B cell (primary cell): Measurements from ENCODE around the gene HLCS. TPM values are rescaled to one million over a fixed set of nuclear protein-coding genes. Genes with fewer than 3 reads are reported as not detected.

Experiments used
- ATAC-seq: fragments of 200-7000 bp; cut with Tn5 transposase; one replicate; pipeline ENCODE4 v1.10.0; 2021; ENCODE audit warnings: low read depth, mild to moderate bottlenecking, moderate number of reproducible peaks, moderate library complexity
- CTCF ChIA-PET: fragments of 350-600 bp; sonication (Branson Sonifier 250); formaldehyde crosslinking; loops from one replicate; lab custom pipeline; 2021; ENCODE audit warnings: antibody characterized with exemption, inconsistent platforms; lab: Charles Lee
- POLR2A ChIA-PET: fragments of 350-600 bp; sonication (Branson Sonifier 250); formaldehyde crosslinking; loops from one replicate; lab custom pipeline; 2021; ENCODE audit warnings: antibody characterized with exemption; lab: Charles Lee
- DNase-seq: peaks from one replicate; pipeline ENCODE4 v3.0.0; 2013
- H2AFZ ChIP-seq: 2 replicates; pipeline ENCODE4 v1.6.1; 2012; ENCODE audit warnings: mild to moderate bottlenecking, low read depth, low read length; ENCODE audit not compliant: insufficient read depth, poor library complexity, severe bottlenecking
- H3K27ac ChIP-seq, 2 donors: 1 replicate in 1 of 2; 2 replicates in 1 of 2; pipeline ENCODE4 v1.5.1; 2012 to 2013; ENCODE audit warnings: low read length in 2 of 2, mild to moderate bottlenecking in 2 of 2, moderate library complexity in 1 of 2
- H3K27me3 ChIP-seq, 4 experiments: fragments of 200-600 bp in 1 of 4; sonication (generic) in 1 of 4; replicated peaks in 1 of 4; 1 replicate in 2 of 4; 2 replicates in 2 of 4; pipeline versions ENCODE4 v1.6.1 to v1.7.0; 2013 to 2016; ENCODE audit warnings: low read length in 3 of 4, mild to moderate bottlenecking in 2 of 4, mixed read lengths in 1 of 4, moderate library complexity in 1 of 4; ENCODE audit not compliant: insufficient read depth in 4 of 4, control insufficient read depth in 3 of 4; ENCODE audit errors: control extremely low read depth in 1 of 4
- H3K36me3 ChIP-seq, 2 experiments: replicated peaks in 1 of 2; 1 replicate in 1 of 2; 2 replicates in 1 of 2; pipeline versions ENCODE4 v1.6.1 to v1.7.1; 2013; ENCODE audit warnings: low read length in 1 of 2; ENCODE audit not compliant: insufficient read depth in 2 of 2, control insufficient read depth in 1 of 2; ENCODE audit errors: control extremely low read depth in 1 of 2, extremely low read depth in 1 of 2
- H3K4me1 ChIP-seq, 2 donors: fragments of 200-600 bp in 1 of 2; sonication (generic) in 1 of 2; 1 replicate in 1 of 2; 2 replicates in 1 of 2; pipeline versions ENCODE4 v1.5.1 to v1.6.1; 2013 to 2017; ENCODE audit warnings: low read length in 2 of 2; ENCODE audit not compliant: control insufficient read depth in 2 of 2, insufficient read depth in 2 of 2
- H3K4me2 ChIP-seq: replicated peaks from 2 replicates; pipeline ENCODE3; 2012; ENCODE audit warnings: mild to moderate bottlenecking, low read depth, low read length; ENCODE audit not compliant: poor library complexity, severe bottlenecking
- H3K4me3 ChIP-seq, 5 experiments: fragments of 200-600 bp in 1 of 5; sonication (generic) in 1 of 5; 1 replicate in 3 of 5; 2 replicates in 2 of 5; pipeline versions ENCODE4 v1.5.1 to v1.7.0; 2011 to 2016; ENCODE audit warnings: low read length in 4 of 5, mild to moderate bottlenecking in 4 of 5, low read depth in 2 of 5, control low read depth in 1 of 5, moderate library complexity in 1 of 5; ENCODE audit not compliant: insufficient read depth in 1 of 5; ENCODE audit errors: control extremely low read depth in 1 of 5, extremely low read depth in 1 of 5
- H3K79me2 ChIP-seq: fragments of 200-600 bp; sonication (generic); one replicate; pipeline ENCODE4 v1.6.0; 2016; ENCODE audit warnings: low read length; ENCODE audit not compliant: control insufficient read depth, insufficient read depth
- H3K9ac ChIP-seq: fragments of 200-600 bp; sonication (generic); 2 replicates; pipeline ENCODE4 v1.6.1; 2017; ENCODE audit warnings: mild to moderate bottlenecking, low read length, moderate library complexity
- H3K9me3 ChIP-seq, 3 donors: one replicate each; pipeline versions ENCODE4 v1.6.1 to v1.7.1; 2013; ENCODE audit warnings: low read length in 2 of 3; ENCODE audit not compliant: control insufficient read depth in 2 of 3, insufficient read depth in 1 of 3; ENCODE audit errors: control extremely low read depth in 1 of 3
- H4K20me1 ChIP-seq: 2 replicates; pipeline ENCODE4 v1.6.0; 2012; ENCODE audit warnings: mild to moderate bottlenecking, low read length; ENCODE audit not compliant: insufficient read depth, control insufficient read depth, poor library complexity, severe bottlenecking
- H3K27ac Mint-ChIP-seq: one replicate; pipeline ENCODE4 v1.8.0; 2021; ENCODE audit warnings: mixed read lengths
- H3K27me3 Mint-ChIP-seq: one replicate; pipeline ENCODE4 v1.8.0; 2021; ENCODE audit warnings: mixed read lengths
- H3K4me1 Mint-ChIP-seq: one replicate; pipeline ENCODE4 v1.8.0; 2021; ENCODE audit warnings: mixed read lengths
- H3K4me3 Mint-ChIP-seq: one replicate; pipeline ENCODE4 v1.8.0; 2021; ENCODE audit warnings: mixed read lengths
- H3K9me3 Mint-ChIP-seq: one replicate; pipeline ENCODE4 v1.8.0; 2022; ENCODE audit warnings: mixed read lengths; ENCODE audit not compliant: insufficient read depth
- EZH2 ChIP-seq: IDR thresholded peaks from 2 replicates; pipeline ENCODE4 v1.6.1; 2012; ENCODE audit warnings: borderline replicate concordance, low read depth, mild to moderate bottlenecking, moderate library complexity, low read length; ENCODE audit not compliant: insufficient read depth, poor library complexity, severe bottlenecking
- WGBS: methylation state at CpG from one replicate; pipeline ENCODE4 v1.1.5; 2013; ENCODE audit warnings: missing lambda C conversion rate; ENCODE audit not compliant: insufficient coverage; 5-methylcytosine and 5-hydroxymethylcytosine counted together
- intact Hi-C: fragments of 100-400 bp; cut with micrococcal nuclease; formaldehyde crosslinking; loops from one replicate; pipeline ENCODE4 v1.10.0; 2022
- polyA plus RNA-seq: library from polyadenylated mRNA; depleted of rRNA; stranded (reverse); fragments of >200 nt; gene quantifications from 2 replicates; pipeline ENCODE4 v1.2.3, GENCODE V29; 2012
- total RNA-seq, 2 donors: library from RNA; stranded (reverse); fragments of 120-200 nt in 1 of 2; gene quantifications; 1 replicate in 1 of 2; 2 replicates in 1 of 2; pipeline versions ENCODE4 v1.2.3 to v1.2.4, GENCODE V29; 2013 to 2022
- TF ChIP-seq, protein P1 (sequence below): fragments of 200-600 bp; IDR thresholded peaks from one replicate; pipeline ENCODE4 v1.8.0; 2022; ENCODE audit warnings: antibody characterized with exemption, mild to moderate bottlenecking

The HLCS gene
- total and polyA plus RNA-seq, 2 donors (not counting 1 experiment from before 2014, with no cell fraction given), result 4.4 to 14.7 TPM

DNA sequence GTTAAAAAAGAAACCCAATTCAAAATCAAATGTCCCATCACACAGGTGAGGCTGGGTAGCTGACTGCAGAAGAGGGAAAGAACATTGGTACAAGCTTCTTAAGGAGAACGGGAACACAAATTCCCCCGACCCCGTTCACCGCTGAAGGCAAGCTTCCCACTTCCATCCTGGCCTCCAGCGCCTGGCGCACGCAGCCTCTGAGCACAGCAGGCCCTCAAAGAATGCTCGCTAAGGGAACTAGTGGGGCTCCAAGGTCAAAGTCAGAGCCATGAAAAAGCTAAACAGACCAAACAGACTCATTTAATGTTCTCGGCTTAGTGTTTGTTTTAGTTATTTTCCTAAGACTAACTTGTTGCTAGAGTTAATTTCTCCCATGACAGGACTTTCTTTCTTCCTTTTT, 203.8 kb downstream of the HLCS start:
- no peak for ATAC-seq
- no peak for TF ChIP-seq EZH2
- TF ChIP-seq, protein P1, sequence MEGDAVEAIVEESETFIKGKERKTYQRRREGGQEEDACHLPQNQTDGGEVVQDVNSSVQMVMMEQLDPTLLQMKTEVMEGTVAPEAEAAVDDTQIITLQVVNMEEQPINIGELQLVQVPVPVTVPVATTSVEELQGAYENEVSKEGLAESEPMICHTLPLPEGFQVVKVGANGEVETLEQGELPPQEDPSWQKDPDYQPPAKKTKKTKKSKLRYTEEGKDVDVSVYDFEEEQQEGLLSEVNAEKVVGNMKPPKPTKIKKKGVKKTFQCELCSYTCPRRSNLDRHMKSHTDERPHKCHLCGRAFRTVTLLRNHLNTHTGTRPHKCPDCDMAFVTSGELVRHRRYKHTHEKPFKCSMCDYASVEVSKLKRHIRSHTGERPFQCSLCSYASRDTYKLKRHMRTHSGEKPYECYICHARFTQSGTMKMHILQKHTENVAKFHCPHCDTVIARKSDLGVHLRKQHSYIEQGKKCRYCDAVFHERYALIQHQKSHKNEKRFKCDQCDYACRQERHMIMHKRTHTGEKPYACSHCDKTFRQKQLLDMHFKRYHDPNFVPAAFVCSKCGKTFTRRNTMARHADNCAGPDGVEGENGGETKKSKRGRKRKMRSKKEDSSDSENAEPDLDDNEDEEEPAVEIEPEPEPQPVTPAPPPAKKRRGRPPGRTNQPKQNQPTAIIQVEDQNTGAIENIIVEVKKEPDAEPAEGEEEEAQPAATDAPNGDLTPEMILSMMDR, result no peak
- Histone ChIP-seq H3K79me2 (no peaks in the 10 kb centered on the region), H3K4me3 (no peak overlapping the region), H3K27ac (no peak overlapping the region), H2AFZ (no peak overlapping the region), H3K36me3 (no peaks in the 10 kb centered on the region), H4K20me1 (no peaks in the 10 kb centered on the region), H3K9me3 (no peaks in the 10 kb centered on the region), H3K27me3 (no peaks in the 10 kb centered on the region), H3K4me2 (no peak overlapping the region), H3K4me1 (no peaks in the 10 kb centered on the region), H3K9ac (no peak overlapping the region)
- intact Hi-C loops, result no loop called here
- no peak for DNase-seq
- Mint-ChIP-seq H3K4me1 (no peaks in the 10 kb centered on the region), H3K27me3 (no peaks in the 10 kb centered on the region), H3K4me3 (no peak overlapping the region), H3K27ac (no peak overlapping the region), H3K9me3 (no peaks in the 10 kb centered on the region)
- 97% methylated on average over 9 of the region's 9 CpGs for WGBS
- POLR2A ChIA-PET, result no interaction called here
- CTCF ChIA-PET, result no interaction called here

DNA sequence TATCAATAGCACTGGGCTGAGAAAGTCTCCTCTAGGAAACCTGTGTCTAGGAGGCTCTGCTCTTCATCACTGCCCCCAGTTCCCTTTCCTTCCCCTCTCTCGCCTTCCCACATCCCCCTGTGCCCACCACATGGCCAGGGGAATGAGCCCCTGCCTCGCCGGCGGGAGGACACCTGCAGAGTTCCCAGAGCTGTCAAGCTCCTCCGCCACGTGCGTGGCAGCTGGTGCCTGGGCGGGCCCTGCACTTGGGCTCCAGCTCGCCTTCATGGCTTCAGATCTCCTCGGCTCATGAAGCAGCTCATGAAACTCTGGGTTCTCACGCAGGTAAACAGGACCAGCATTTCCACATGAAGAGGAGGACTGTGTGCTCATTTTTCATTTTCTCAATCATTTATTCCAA, 204.8 kb downstream of the HLCS start:
- H3K27me3 ChIP-seq, result no peaks in the 10 kb centered on the region
- H3K4me1 ChIP-seq, result no peaks in the 10 kb centered on the region
- no peak overlapping the region for H3K4me3 Mint-ChIP-seq
- H3K4me1 Mint-ChIP-seq, result no peaks in the 10 kb centered on the region
- WGBS, result 93% methylated on average over 10 of the region's 11 CpGs
- no peaks in the 10 kb centered on the region for H4K20me1 ChIP-seq
- H3K36me3 ChIP-seq, result no peaks in the 10 kb centered on the region
- no peak overlapping the region for H3K4me3 ChIP-seq
- no peak overlapping the region for H2AFZ ChIP-seq
- H3K27me3 Mint-ChIP-seq, result no peaks in the 10 kb centered on the region
- no peak overlapping the region for H3K27ac Mint-ChIP-seq
- H3K9ac ChIP-seq, result no peak overlapping the region
- no peak overlapping the region for H3K4me2 ChIP-seq
- ChIA-PET CTCF (no interaction called here), POLR2A (no interaction called here)
- TF ChIP-seq, protein P1, result no peak
- no peak for TF ChIP-seq EZH2
- H3K79me2 ChIP-seq, result no peaks in the 10 kb centered on the region
- intact Hi-C loops, result no loop called here
- no peaks in the 10 kb centered on the region for H3K9me3 Mint-ChIP-seq
- H3K9me3 ChIP-seq, result no peaks in the 10 kb centered on the region
- DNase-seq, result no peak
- no peak overlapping the region for H3K27ac ChIP-seq
- no peak for ATAC-seq
